Stimulated activated CD4-positive, alpha-beta T cell treated with anti-CD3 and anti-CD28 coated beads, TNF-alpha, amount 100 ng/mL, for 1 hour (primary cell): ENCODE measurements around the gene ADPGK.

ENCODE experiments used
- DNase-seq, 3 donors: peaks; one replicate each; pipeline ENCODE4 v3.0.0-alpha.2; 2020; ENCODE audit warnings: low read depth in 3 of 3, low spot score in 1 of 3

Gene ADPGK

DNA sequence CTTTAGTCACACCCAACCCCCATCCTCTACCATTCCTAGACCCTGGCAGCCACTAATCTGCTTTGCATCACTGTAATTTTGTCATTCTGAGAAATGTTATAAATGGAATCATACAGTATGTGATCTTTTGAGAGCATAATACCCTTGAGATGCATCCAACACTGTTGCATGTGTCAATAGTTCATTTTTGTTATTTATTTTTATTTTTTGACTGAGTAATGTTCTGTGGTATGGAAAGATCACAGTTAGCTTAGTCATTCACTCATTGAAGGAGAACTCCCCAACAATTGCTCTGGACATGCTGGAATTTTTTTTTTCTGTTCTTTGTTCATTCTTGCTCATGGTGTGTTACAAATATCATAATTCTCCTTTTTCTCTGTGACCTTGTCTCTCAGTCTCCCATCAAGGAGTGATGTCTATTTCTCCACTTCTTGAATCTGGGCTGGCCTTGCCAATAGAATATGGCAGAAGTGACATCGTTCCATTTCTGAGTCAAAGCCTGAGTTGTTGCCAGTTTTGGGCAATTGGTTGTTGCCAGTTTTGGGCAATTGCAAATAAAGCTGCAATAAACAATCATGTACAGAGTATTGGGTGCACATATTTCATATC, 6.8 kb upstream of the ADPGK start:
- DNase-seq = no peak

DNA sequence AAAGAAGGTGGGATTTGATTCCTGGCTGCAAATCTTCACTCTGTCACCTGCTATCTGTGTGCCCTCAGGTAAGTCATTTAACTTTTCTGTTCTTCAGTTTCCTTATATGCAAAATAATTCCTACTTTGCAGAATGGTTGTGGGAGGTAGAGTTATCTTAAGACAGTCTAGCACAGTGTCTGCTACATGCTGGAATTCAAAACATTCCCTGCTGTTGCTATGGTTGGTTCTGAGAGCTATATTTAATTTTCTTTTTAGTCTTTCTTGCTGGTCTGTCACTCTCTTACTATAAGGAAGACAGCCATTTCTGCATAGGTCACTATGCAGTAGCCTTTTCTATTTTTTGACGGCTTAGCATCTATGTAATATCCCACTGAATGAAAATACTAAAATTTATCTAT, 4.0 kb upstream of the ADPGK start:
- DNase-seq = no peak

DNA sequence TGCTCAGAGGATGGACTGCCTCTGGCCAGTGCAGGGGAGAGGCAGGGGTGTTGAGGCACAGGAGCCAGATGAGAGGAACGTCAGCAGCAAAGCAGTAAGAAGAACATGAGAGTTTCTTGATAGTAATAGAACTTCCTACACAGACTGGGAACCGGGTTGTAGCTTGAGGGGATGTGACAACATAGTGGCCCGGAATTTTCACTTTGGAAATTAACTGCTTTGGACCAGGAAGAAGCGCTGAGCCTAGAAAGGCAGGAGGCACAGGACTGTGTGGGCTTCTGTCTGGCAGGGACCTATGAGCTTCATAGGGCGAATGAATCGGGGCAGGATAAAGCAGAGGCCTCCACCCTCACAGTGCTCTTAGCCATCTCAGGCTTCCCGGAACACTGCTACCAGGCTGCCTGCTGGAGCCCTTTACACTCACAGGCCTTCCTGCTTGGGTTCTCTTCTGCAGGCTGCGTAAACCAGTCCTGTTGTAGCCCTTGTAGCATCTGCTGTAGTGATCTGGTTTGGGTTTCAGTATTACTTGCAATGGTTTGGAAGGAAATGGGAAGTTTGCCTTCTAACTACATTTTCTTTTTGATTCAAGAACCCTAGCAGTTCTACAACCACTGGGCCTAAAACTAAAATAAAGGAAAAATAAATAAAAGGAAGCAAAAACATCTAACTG, 3.3 kb upstream of the ADPGK start:
- no peak for DNase-seq

DNA sequence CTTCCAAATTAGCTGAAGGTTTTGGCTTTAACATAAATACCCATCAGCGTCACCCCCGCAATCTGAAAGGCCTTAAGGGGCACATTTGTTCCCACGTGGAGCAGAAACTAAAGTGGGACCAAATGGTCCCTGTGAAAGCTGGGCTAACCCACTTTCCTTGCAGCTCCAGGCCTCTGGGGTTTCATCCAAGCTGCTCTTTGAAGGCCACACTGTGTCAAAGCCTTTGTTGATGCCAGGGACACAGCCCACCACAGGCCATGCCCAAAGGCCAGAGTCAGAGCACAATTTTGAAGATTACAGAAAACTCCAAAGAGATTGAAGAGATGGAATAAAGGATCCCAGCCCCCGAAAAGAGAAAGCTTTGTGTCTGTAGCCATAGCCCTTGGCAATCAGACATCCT, 2.7 kb upstream of the ADPGK start:
- no peak for DNase-seq

DNA sequence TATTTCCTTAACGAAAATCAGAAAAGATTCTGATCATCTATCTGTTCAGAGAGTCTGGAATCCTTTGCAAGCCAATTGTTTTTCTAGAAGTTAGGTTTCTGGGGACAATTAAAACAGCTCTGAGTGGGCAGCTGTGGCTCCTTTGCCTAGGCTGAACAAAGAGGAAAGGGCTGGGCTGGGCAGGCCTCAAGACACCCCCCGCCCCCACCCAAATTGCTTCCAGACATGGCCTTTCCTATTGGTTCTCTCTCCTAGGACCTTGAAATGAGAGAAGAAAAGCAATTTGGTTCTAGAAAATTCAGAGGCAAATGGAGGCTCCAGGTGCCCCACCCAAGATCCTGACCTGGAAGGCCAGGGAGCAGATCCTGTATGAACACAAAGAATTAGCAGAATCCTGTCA, 2.3 kb upstream of the ADPGK start:
- no peak for DNase-seq

DNA sequence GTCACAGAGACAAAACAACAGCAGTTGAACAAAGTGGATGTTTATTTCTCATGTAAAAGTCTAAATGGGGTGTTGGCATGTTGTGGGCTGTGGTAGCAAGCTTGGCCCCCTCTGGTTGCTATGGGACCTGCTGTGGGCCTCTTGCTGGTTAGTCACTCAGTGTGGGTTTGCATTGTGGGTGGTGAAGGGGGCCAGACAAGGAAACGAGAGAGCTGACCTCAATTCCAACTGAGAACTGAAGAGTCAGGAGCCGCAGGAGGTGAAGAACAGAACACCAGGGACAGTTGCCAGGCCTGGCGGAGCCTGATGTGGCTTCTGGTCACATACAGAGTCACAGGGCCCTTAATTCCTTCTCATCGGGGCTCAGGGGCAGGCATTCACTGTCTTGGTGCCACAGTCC, 1.9 kb upstream of the ADPGK start:
- no peak for DNase-seq

DNA sequence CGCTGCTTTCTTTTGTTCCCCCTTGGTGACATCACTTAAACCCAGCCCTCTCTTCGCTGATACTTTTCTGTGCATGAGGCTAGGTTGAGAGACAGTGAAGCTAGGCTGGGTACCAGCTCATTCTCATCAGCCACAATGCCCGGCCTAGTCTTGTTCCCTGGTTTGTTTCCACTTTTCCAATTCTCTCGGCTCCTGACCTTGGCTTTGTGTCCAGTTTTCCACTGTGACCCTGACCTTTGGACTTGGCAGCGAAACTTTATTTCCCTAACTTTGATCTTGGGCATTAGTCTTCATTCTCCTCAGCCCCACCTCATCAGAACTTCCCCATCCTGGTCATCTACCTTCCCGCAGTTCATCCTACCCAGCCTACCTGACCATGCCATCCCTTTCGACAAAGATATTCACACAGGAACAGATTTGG, 908 bp upstream of the ADPGK start:
- DNase-seq = no peak

DNA sequence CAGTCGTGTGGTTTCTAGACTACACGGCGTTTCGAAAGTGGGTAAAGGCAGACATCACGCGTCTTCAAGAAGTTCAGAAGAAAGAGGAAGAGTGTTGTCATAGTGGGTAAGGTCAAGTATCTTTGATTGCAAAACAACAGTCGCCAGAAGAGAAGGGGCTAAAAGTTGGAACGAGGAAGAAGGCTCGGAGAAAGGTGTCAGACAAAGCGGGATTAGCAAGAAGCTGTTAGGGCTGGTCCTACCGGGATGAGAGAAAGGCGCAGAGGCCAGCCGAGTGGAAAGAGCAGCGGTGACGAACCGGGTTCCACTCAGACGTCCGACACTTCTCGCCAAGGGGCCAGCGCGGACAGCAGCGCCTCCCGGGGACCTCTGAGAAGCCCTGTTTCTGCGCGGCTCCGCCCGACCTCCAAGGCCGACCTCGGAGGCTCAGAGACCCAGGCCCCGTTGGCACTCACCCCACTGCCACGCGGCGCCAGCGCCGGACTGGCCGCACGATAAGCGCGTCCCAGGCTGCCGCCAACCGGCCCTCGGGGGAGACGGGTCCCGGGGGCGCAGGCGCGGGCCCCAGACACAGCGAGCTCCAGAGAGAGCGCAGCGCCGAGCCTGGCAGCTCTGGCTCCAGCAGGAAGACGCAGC, 436 bp downstream of the ADPGK start:
- peak in 1 of 3 donors; percentile 17 for DNase-seq

DNA sequence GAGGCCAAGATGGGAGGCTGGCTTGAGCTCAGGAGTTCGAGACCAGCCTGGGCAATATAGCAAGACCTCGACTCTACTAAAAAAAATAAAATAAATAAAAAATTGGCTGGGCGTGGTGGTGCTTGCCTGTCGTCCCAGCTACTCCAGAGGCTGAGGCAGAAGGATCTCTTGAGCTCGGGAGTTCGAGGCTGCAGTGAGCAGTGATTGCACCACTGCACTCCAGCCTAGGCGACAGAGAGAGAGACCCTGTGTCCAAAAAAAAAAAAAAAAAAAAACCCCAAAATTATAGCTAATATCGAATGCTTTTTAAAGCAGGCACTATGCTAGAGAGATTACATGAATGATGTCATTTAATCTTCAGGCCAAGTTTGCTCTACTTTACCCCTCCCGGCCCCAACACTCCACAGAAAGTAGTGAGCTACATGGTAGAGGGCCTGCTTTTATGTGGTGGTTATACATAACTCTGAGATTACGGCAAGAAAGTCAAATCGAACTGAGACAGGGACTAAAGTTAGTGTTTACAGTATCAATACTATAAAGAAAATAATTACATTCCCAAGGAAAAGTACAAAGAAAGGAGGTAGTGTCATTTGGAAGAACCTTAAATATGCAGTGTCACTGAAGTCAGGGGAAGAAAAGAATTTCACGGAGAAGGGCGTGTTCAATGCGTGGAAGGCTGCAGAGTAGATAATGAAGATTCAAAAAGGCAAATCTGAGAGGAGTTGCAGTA, 1.1 kb downstream of the ADPGK start:
- no peak for DNase-seq

DNA sequence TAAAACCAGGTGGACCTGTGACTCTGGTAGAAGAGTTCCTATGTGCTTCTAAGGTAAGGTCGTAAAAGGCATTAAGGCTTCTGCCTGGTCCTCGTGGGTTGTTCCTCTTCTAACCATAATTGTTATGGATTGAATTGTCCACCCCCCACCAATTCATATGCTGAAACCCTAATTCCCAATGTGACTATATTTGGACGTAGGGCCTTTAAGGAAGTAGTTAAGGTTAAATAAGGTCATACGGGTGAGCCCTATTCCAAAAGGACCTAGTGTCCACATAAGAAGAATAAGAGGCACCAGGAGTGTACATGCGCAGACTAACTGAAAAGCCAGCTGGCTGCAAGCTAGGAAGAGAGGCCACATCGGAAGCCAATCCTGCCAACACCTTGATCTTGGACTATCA, 1.9 kb downstream of the ADPGK start:
- DNase-seq = no peak

DNA sequence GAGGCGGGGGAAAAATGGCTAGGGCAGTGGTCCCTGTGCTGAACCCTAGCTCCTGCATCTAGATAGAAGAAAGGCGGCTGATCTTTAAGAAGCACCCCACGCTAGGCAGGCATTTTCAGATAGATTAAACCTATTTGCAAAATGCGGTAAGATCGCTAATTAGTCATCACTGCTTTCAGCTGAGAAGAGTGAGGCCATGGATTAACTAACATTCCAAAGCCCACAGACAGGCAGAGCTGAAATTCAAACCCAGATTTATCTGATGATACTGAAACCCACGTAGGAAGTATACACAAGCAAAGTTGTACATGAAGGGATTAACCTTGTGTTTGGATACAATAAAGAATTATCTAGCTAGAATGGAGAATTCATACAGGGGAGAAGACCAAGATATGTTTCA, 4.8 kb downstream of the ADPGK start:
- DNase-seq = no peak

DNA sequence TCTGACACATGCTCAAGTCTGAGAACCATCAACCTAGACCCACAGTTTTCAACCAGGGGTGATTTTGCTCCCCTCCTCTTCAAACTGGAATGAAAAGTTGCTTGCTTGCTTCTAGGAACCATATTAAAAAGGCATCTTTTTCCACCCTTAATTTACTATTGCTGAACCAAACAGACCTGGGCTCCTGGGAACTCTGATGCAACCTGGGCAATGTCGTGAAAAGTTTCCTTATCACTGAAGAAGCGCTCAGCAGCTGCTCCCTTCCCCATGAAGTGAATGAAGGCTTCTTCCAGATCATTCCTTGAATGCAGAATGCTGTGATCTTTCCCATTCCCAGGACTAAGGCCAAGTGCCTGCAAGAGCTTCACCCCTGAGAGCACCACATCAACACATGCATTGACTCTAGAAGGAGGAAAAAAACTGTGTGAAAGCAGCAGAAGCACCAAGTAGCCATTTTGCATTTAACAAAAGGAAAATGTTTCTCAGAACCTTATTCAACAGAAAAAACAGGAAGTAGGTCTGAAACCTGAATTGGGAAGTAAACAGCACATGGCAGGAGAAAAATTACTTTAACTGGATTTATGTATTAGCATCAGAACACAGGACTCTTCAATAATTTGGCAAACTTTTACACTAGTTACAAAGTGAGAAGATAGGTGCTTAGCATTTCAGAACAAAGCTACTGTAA, 8.7 kb downstream of the ADPGK start:
- no peak for DNase-seq

DNA sequence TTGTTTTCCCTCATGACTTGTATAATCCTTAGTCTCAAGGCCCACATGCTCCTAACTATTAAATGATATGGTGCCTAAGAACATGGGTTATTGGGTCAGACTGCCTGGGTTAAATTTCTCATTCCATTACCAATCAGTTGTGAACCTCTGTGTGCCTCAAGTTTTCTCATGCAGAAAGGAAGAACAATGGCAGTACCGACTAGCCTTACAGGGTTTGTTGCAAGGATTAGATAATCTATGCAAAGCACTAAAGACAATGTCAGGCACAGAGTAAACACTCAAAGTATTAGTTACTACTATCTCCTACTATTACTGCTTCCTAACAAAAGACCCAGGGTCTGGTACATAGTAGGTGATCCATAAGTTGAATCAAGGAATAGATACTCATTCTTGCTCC, 12.2 kb downstream of the ADPGK start:
- no peak for DNase-seq

DNA sequence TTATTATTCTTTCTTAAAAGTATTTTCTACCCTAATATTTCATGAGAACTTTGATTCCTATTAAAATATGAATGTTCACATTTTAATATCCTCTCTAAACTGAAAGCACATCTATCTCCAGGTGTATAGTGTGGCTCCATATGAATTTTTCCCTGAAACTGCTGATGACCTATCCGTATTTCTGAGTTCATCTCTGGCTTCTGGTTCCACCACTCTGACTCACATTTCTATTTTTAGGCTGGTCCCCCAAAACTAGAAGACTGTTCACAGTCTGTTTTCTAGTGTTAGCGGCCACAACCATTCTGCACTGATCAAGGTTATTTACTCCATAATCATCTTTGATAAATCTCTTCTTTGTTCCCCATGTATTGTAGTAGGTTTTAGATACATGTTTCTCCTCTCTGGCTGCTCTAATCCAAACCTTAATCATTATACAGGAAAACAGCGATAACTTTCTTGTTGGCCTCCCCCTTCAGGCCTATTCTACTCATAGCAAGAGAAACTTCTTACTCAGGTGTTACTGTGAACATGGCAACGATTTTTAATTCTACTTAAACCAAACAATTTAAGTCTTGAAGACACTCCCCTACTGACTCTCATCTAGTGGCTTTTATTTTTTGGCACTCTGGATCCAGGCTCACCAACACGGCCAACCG, 12.8 kb downstream of the ADPGK start:
- DNase-seq = no peak

DNA sequence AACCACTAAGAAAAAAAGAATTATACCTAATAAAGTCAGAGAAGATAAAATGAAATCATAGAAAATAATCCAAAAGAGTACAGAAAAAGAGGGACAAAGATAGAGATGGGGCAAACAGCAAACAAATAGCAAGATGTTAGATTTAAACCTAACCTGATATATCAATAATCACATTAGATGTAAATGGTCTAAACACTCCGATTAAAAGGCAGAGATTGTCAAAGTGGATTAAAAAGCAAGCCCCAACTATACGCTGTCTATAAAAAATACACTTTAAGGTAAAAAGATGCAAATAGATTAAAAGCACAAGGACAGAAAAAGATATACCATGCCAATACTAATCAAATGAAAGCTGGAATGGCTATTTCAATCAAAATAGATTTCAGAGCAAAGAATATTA, 16.8 kb downstream of the ADPGK start:
- DNase-seq = no peak

DNA sequence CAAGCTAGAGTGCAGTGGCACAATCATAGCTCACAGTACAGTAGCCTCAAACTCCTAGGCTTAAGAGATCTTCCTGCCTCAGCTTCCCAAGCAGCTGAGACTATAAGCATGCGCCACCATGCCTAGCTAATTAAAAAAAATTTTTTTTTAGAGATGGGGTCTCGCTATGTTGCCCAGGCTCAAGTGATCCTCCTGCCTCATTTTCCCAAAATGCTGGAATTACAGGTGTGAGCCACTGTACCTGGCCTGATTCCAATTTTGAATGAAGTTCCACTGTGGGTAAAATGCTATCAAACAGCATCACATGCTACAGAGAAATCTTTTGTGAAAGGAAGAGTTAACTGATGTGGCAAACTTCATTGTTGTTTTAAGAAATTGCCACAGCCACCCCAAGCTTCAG, 17.5 kb downstream of the ADPGK start:
- no peak for DNase-seq

DNA sequence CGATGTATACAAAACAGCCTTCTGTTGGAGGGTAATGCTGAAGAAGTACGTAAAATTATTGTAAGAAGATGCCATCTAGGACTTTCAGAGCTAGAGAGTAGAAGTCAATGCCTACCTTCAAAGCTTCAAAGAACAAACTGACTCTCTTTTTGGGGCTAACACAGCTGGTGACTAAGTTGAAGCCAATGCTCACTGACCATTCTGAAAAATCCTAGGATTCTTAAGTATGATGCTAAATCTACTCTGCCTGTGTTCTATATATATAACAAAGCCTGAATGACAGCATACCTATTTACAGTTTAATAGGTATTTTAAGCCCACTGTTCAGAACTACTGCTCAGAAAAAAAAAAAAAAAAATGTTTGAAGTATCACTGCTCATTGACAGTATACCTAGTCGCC, 18.9 kb downstream of the ADPGK start:
- no peak for DNase-seq

DNA sequence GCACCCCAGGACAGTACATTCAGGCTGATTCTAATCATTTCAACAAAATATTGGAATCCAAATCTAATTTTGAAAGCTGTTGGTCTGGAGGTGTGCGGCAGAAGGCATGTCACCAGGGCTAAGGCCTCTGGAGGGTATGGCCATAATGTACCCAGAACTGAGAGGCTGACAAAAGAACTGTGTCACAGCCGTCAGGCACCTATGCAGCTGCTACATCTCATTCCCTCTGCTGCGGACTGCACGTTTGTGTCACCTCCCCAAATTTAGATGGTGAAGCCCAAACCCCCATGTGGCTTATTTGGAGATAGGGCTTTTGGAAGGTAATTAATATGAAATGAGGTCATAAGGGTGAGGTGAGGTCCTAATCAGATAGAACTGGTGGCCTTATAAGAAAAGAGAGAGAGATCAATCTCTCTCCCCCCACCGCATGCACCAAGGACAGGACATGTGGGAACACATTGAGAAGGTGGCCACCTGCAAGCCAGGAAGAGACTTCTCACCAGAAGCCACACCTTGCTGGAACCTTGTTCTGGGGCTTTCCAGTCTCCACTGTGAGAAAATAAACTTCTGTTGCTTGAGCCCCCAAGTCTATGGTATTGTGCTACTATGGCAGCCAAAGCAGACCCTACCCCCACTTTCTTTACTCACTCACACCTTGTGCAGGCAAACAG, 22.8 kb downstream of the ADPGK start:
- DNase-seq = no peak

DNA sequence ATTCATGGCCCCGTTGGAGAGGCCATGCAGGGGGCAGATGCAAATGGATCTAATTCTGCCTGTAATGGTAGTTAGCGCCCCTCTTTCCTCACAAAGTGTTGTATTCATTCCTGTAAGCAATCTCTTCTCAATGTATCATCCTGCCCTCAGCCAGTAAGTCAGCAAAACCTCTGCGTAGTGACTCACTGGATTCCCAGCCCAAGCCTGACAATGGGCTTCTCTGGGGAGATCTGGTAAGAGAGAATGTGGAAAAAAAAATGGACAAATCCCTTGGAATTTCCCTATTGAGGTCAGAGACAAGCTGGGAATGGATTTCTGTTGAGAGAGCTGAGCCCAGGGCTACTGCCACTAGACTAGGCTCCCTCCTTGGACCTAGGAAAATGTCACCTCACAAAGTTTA, 25.4 kb downstream of the ADPGK start:
- DNase-seq = no peak

DNA sequence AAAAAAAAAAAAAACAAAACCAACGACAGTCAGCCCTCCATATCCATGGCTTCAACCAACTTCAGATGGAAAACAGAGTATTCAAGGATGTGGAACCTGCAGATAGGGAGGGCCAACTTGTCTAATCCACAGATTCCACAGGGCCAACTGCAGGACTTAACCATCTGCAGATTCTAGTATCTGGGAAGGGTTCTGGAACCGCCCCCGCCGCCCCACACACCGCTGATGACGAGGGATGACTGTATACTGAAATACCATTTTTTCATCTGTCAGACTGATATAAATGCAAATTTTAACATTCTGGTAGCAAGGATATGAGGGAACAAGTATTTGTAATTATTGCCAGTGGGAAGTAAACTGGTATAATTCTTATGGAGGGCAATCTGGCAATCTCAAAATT, 29.5 kb downstream of the ADPGK start:
- DNase-seq = no peak
